HepG2 (cell line): ENCODE measurements around the gene ZNF211.

Experiments used
- ATF1 ChIP-seq: IDR thresholded peaks from 2 replicates; pipeline ENCODE4 v1.6.1; 2016; ENCODE audit warnings: mild to moderate bottlenecking, control low read depth
- SIX1 ChIP-seq: sonication (generic); formaldehyde crosslinking; IDR thresholded peaks from 2 replicates; pipeline ENCODE4 v1.4.0; 2020; ENCODE audit warnings: missing genetic modification reagents, borderline replicate concordance
- ZFY ChIP-seq: sonication (generic); formaldehyde crosslinking; IDR thresholded peaks from 2 replicates; pipeline ENCODE4 v1.4.0; 2020; ENCODE audit warnings: missing genetic modification reagents

- no peak for TF ChIP-seq SIX1
- no peak for TF ChIP-seq ATF1 (CRISPR knock-in tag)
- no peak for TF ChIP-seq ZFY
Measured at GRCh38 chr19:57615346-57615745, 17.6 kb upstream of the ZNF211 start.
